HG03457 (cell line): ENCODE measurements around the gene TIMM10.
"Not testable (repeated sequence)": the region's sequence is repeated elsewhere in the genome, so short reads cannot be mapped to it uniquely, and the experiment has no call there.

Experiments used
- ATAC-seq: cut with Tn5 transposase; IDR thresholded peaks from one replicate; pipeline ENCODE4 v1.9.1; 2021; ENCODE audit warnings: moderate number of reproducible peaks; ENCODE audit not compliant: unreplicated experiment

TIMM10 gene

DNA sequence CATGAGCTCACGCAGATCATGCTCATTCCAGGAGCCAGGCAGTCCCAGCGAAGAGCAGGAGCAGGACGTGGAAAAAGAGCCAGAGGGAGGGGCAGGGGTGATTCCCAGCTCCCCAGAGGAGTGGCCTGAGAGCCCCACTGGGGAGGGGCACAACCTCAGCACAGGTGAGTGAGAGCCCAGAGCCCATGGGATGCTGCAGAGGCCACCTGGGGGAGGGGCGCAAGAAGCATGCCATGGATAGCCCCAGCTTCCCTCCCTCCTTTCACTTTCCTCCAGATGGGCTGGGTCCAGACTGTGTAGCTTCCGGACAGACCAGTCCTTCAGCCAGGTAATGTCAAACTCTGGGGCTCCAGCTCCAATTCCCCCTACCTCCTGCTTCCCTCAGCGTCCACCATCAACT lies 13.0 kb upstream of the TIMM10 start:
- no peak for ATAC-seq

DNA sequence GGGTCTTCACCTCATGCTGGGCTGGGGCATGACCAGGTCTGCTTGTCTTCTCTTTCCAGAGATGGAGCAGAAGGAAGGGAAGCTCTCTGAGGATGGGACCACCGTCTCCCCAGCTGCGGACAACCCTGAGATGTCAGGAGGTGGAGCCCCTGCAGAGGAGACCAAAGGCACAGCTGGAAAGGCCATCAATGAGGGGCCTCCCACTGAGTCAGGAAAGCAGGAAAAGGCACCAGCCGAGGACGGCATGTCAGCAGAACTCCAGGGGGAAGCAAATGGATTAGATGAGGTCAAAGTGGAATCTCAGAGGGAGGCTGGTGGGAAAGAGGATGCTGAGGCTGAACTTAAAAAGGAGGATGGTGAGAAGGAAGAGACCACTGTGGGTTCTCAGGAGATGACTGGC lies 12.0 kb upstream of the TIMM10 start:
- no peak for ATAC-seq

DNA sequence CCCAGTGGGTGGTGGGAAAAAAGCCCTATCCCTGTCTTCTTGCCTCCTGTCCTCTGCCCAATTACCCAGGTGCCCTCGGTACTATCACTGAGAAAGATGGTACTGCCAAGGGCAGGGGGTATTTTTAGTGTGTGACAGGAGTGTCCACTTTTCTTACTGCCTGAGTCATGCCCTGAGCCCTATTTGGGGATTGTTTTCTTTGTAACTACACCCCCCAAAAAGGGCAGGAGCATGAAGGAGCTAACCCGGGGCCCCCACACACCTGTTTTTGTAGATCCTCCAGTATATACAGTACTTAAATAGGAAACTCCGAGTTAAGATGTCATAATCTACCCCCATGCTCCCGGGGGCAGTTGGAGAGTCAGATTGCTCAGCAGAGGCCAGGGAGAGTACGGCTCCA lies 10.6 kb upstream of the TIMM10 start:
- no peak for ATAC-seq

DNA sequence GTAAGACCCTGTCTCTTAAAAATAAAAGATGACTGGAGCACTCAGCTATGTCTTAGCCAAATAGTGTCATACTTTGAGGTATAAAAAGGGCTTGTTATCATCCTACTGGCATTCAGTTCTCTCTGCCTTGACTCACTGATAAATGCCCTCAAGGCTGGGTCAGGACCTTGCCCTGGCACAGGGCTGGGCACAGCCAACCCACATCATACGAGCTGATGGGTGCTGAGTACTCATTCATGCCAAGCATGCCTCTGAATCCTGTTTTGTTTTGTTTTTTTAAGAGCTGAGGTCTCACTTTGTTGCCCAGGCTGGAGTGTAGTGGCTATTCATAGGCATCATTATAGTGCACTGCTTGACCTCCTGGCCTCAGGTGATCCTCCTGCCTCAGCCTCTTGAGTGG lies 8.8 kb upstream of the TIMM10 start:
- ATAC-seq = no peak

DNA sequence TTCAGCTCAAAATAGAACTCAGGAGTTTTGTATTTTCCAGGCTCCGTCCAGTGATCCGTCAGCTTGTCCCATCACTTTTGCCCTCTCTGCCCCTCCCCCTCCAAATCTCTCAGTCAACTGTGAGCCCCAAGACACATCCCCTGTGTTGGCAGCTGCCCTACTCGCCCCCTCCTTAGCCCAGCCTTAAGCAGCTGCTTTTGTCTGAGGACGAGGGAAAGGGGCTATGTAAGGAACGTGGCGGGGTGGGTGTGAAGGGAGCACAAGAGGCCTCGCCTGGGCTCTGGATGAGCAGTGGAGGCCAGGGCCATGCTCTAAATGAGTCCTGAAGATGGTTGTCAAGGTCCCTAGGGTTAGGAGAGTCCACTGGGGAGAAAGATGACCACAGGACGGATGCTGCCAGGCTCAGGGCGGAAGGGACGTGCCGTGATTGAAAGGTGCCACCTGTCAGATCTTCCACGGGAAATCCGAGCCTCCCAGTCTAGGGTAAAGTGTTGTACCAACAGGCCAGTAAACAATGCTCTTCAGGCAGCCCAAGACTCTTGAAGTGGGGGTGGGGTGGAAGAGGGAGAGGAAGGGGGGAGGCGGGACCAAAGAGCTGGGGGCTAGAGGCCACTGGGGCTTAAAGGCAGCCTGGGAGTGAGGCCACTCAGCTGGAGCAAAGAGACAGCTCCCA lies 6.5 kb upstream of the TIMM10 start, which contains the start of gene SMTNL1:
Gene SMTNL1 (plus strand): TSS at position 649 of the 673 bp plus-strand sequence. CDS start 5,048 bp downstream, outside the sequence.
- ATAC-seq = no peak

DNA sequence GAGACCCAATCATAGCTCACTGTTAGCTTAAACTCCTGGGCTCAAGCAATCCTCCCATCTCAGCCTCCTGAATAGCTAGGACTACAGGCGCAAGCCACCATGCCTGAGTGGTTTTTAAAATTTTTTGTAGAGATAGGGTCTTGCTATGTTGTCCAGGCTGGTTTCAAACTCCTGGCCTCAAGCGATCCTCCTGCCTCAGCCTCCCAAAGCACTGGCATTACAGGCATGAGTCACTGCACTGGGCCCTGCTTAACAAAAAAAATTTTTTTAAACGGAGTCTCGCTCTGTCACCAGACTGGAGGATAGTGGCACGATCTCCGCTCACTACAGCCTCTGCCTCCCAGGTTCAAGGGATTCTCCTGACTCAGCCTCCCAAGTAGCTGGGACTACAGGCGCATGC lies 3.9 kb upstream of the TIMM10 start:
- not testable (repeated sequence) for ATAC-seq

DNA sequence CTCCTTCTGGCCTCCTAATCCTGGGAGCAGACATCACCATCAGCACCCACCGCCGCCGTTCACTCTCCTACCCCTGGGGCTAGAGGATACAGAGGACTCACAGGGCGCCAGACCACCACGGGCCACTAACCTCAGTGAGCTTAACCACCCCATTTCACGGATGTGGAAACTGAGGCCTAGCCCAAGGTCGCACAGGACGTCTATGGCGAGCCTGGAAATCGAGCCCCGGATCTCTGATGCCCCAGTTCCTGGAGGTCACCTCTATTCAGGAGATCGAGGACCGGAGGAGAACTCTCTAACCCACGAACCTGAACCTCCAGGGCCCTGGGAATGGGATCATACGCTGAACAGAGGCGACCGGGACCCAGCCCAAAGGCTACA lies 349 bp downstream of the TIMM10 start:
- ATAC-seq = no peak

DNA sequence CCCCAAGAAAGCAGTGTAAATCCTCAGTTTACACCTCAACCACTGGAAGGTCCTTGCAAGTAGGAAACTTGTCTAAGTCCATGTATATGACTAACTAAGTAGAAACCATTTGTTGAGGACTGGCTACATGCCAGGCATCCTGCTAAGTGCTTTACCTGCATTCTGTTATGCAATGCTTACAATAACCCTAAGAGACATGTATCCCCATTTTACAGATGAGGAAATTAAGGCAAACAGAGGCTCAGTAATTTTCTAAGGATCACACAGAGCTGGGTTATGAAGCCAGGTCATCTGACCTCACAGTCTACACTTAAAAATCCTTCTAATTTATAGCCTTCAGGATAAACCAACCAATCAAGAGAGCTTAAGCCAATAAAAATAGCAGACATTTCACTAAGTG lies 1.5 kb downstream of the TIMM10 start:
- ATAC-seq = no peak

DNA sequence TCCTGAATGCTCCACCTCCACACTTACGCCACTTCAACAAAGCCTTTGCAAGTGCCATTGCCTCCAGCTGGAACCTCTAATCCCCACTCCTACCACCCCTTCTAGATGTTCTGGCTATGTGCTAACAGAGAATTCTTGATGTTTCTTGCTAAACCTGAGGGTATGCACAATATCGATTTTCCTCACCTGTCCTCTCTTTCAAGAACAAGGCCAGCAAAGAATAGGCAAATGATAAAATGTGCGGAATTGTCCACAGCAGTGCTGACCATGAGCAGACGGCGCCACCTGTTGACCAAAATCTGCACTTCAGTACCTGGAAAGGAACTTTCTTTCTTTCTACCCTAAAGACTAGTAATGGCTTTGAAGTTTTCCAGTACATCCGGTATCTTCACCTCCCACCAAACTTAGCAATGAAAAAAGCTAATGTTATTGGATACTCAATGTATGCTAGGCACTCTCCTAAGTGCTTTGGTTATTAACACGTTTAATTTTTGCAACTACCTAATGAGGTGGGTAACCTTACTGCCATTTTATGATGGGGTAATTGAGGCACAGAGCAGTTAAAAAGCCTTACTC lies 3.4 kb downstream of the TIMM10 start:
- ATAC-seq = no peak

DNA sequence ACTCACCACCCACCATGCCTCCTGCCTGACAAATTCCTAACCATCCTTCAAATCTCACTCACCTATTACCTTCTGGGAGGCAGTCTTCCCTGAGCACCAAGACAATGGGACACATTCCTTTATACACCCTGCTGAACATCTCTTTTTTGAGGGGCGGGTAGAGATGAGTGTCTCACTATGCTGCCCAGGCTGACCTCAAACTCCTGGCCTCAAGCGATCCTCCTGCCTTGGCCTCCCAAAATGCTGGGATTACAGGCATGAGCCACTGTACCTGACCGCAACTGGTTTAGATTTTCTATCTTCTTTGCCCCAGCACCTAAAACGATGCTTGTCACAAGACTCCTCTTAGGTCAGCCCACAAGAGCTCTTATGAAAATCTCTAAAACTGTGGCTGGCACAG lies 7.1 kb downstream of the TIMM10 start:
- ATAC-seq = no peak

DNA sequence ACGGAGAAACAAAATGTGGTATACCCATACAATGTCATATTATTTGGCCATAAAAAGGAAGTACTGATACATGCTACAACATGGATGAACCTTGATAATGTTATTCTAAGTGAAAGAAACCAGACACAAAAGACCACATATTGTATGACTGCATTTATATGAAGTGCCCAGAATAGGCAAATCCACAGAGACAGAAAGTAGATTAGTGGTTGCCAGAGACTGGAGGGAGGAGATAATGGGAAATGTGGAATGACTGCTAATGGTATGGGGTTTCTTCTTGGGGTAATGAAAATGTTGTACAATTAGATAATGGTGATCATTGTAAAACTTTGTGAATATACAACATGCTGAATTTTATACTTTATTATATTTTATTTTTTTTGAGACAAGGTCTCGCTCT lies 9.4 kb downstream of the TIMM10 start:
- ATAC-seq = no peak

DNA sequence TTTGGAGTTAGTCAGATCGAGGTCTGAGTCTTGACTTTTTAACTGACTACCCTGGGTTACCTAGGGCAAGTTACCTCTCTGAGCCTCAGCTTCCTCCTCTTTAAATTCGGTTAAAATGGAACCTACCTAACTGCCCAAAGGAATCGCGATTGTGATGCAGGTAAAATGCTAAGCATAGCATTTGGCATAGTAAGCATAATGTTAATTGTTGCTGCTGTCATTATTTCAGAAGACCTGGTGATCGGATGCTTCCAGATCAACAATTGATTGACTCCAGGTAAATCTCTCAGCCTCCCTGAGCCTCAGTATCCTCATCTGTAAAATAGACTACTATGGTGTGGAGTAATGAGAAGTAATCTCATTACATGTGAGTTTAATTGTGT lies 14.5 kb downstream of the TIMM10 start:
- ATAC-seq = no peak

DNA sequence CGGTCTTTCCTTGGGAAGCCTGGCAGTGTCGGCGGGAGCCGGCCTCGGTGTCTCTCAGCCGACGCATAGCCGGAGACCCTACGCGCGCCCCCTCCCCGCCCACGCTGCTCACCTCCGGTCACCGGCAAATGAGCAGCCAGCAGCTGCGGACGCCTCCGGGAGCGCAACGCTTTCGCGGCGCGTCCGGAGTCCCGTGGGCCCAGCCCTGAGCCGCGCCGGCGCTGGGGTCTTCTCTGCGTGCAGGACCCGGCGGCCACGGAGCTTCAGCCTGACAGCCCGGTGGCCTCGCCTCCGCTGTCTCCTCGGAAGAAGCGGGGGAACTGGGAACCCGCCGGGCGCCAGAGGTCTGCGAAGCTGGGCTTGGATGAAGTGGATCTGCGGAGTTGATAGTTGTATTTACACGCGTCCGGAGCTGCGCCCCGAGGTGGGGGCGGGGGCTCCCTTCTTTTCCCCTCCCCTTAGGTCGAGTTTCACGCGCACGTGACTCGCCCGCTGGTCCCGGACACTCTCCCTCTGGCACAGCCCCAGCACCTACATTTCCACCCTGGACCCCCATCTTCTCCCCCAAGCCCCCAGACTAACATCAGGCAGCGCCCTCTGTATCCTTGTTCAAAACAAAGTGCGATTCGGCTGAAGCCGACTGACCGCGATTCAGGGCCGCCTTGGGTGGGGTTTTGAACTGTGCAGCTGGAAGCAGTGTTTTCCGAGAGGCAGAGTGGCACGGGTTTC lies 15.1 kb downstream of the TIMM10 start, which contains the start of gene SLC43A1:
Gene SLC43A1 (minus strand): TSS at position 371 of the 729 bp plus-strand sequence. CDS start 1,591 bp downstream, outside the sequence.
- no peak for ATAC-seq

DNA sequence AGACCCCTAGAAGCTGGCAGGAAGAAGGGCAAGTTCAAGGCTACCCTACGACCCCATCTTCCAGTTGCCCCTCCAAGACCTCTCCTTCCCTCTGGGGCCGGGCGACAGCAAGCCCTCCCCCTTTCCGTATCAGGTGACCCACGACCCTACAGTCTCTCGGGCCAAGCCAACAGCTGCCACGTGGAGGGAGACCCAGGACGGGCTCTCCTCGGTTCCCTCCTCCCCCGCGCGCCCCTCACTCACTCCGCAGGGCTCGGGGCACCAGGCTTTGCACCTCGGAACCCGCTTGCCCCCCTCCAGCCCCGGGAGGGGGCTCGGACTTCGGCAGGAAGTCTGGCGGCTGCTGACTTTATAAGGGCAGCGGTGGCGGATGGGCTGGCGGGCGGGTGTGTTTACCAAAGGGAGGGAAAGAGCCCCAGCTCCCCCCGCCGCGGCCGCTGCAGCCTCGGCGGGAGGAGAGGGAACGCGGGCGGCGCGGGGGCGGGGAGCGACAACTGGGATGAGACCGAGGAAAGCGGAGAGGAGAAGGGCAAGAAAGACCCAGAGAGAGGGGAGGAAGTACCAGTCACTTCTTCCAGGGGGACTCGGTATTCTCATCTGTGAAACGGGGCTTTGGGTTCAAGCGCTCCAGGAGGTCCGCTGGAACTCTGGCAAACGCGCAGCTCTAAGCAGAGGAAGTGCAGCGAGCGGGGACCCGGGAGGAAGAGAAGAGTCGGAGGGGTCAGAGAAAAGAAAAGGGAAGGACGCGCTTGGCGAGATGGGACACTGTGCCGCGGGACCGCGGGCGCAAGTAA lies 15.8 kb downstream of the TIMM10 start:
- ATAC-seq = peak; percentile 40

DNA sequence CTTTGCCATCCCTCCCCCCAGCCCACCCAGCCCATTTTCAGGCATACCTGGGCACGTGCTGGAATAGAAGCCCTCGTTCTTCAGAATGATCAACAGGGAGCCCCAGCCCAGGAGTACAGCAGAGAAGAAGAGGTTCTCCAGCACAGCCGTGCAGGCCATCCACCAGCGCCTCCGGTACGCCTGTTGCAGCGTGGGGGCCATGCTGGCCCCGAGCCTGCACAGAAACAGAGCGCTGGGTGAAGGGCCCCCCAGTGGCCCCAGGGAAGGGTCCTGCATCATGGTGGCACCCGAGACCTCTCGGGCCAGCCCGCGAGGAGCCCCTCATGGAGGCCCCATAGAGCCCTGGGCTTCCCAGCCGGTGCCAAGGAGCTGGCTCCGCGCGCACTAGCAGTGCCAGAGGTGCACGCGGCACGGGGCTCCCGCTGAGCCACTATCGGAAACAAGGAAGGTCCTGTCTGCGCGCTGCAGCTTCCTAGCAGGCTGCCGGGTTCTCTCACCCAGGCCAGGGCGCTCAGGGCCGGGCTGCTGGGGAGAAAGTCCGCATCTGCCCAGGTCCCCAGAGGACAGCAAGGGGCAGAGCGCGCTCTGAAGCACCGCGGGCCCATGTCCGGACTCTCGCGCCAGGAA lies 16.5 kb downstream of the TIMM10 start:
- ATAC-seq = peak; percentile 34

DNA sequence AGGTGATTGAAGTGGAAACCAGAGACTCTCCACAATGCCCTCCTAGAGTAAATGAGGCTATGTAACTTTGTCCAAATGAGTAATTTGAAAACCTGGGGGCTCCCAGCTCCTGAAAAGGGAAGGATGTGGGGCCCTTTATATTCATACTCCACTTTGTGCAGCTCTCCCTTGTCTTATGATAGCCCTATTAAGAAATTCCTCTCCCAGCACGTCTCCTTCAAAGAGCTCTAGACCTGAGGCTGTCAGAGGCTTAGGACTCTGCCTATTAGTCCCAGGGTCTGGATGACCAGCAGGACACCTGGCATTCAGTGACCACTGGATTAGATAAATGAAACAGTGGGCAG lies 17.1 kb downstream of the TIMM10 start:
- ATAC-seq = no peak

DNA sequence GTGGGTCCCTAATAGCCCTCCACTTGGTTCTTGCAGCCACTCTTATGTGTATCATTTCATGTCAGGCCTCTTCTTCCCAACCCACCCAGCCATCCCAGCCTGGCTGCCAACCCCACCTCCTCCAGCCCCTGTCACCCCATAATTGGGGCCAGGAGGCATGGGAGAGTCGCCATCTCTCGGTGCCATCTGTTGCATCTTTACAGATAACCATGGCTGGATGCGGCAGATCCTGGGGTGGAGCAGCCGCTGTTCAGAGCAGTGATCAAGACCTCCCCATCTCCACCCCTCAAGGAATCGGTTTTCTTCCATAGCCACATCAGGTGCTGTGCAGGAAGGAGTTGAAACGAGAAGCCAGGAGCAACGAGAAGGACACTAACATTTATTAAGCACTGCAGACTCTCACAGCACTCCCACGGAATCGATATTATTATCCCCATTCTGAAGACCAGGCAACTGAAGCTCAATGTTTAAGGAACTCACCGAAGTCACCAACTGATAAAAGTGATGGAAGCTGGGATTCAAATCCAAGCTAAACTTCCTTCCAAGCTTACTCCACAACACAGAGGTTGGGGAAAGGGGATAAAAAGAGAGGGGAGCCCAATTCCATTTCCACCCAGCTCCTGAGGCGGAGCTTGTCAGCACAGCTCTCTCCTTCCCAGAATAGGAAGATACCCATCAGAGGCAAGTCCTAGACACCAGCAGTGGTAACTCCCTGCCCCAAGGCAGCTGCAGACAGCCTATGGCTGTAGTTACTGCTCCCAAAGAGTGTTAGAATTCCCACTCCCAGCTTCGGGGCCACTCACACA lies 17.7 kb downstream of the TIMM10 start:
- no peak for ATAC-seq

DNA sequence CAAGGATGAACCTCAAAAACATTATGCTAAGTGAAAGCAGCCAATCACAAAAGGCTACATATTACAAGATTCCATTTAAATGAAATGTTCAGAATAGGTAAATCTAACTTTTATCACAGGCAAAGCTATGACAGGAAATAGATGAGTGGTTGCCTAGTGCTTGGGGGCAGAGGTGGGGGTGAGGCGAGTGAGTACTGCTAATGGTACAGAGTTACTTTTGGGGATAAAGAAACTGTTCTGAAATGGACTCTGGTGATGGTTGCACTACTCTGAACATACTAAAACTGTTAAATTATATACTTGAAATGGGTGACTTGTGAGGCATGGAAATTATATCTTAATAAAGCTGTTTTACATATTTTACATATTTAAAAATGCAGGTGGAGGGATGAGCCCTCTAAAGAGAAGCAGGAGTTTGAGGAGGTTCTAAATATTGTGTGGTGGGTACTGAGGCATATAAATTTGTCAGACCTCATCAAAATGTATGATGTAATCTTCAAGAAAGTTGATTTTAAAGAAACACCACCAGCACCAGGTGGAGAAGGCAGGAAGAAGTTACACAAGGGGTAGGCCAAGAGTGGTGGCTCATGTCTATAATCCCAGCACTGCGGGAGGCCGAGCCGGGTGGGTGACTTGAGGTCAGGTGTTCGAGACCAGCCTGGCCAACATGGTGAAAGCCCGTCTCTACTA lies 18.7 kb downstream of the TIMM10 start:
- ATAC-seq = no peak

DNA sequence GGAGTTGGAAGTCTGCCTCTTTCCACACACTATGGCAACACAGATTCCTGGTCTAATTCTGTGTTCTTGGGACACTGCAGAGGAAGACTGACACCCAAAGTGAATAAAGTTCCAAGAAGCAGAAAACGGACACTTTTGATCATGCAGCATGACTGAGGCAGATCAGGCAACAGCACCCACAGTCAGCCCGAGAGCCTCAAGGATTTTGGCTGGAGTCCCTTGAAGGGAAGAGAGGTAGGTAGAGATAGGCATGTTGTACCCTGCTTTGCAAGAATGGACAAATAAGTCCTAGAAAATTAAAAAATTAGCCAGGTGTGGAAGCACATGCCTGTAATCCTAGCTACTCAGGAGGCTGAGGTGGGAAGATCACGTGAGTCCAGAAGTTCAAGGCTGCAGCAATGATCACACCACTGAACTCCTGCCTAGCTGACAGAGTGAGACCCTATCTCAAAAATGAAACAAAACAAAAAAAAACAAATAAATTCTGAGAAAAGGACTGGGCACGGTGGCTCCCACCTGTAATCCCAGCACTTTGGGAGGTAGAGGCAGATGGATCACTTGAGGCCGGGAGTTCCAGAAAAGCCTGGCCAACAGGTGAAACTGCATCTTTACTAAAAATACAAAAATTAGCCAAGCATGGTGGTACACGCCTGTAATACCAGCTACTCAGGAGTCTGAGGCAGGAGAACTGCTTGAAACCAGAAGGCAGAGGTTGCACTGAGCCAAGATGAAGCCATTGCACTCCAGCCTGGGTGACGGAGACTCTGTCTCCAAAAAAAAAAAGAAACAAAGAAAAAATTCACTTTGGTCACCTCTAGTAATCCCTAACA lies 22.0 kb downstream of the TIMM10 start:
- ATAC-seq = no peak
